ENCODE data around the gene SAP30BP.

SAP30BP gene

GRCh38 chr17:75719732-75720131, 52.6 kb downstream of the SAP30BP start:
- DNase-seq (ENCODE audit: low read depth in 3 of 3) = no peak

DNA sequence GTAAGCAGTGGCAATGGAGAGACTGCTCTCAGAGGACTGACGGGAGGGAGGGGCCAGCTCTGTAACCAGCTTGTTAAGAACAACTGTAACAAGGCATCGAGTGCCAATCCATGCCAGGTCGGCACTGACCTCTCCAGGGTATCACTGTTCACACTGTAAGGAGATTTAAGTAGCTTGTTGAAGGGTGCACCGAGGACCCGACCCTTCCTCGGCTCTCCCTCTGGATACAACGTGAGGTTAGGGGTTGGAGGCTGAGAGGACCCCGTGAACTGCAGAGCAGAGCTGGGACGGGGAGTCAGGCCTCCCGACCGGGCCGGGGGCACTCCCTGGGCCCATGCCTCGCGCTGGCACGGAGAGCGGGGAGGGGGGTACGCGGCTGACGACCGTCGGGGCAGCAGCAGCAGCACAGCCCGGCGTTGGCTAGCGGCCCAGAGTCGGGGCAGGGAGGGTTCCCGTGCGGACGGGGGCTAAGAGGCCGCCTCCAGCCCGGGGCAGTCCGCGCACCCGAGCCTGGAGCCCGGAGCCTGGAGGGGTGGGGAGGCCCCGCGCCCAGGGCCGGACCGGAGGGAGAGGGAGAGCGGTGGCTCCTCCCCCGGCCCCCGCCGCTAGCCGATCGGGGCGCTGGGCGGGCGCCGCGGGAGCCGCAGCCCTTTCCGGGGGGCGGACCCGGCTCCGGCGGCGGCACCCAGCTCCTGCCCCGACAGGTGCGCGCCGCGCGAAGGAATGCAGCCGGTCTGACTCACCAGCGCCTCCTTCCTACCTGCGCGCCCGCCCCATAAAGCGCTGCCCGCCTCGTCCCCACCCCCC, 53.7 kb downstream of the SAP30BP start, which contains the start of gene ITGB4:
ITGB4 (plus strand) TSS at position 804 of the 807 bp plus-strand sequence. CDS start 3,245 bp downstream, outside the sequence.
- peak; percentile 23 to 47 (median 40) for DNase-seq (ENCODE audit: low read depth in 3 of 3)

- no peak for DNase-seq (ENCODE audit: low read depth in 3 of 3)
Observed at GRCh38 chr17:75721463-75722011, 54.4 kb downstream of the SAP30BP start.

DNA sequence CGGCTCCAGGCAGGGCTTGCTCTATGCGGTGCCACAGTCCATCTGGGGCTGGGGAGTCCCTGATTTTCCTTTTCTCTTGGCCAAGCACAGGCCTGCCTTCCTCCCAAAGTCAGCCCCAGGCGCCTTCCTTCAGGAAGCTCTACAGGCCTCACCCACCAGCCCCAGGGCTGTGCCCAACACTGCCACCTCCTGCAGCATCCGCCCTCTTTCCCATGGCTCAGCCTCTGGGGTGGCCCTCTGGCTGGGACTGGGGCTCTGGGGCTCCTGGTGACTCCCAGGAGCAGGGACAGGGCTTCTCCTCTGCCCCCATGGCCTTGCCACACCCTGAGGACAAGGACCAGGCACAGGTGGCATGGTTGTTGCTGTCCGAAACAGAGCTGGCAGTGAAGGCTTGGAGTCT, 54.9 kb downstream of the SAP30BP start:
- DNase-seq (ENCODE audit: low read depth in 3 of 3) = no peak

DNA sequence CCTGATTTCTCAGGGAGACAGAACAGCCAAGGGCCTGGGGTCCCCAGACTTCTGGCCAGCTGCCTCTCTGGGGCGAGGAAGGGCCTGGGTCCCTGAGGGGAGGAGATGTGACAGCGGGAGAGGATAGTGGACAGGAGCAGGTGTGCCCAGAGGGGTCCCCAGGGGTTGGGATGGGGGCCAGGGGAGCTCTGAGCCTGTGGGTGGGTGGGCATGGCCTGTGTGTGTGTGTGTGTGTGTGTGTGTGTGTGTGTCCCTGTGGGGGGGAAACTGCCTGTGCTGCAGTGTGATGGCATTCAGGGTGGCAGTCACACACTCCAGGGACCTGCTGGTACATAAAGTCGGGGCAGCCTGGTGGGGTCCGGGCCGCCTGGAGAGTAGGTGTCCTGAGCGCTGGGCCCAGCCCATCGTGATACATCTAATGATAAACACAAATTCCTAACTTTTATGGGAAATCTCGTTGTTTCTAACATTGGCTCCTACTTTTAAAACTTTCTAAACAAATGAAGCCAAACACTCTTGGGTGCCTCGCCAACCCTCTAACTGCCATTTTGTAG, 55.5 kb downstream of the SAP30BP start:
- DNase-seq (ENCODE audit: low read depth in 3 of 3) = no peak

- no peak for DNase-seq (ENCODE audit: low read depth in 3 of 3)
Observed at GRCh38 chr17:75723171-75723930, 56.2 kb downstream of the SAP30BP start.

DNA sequence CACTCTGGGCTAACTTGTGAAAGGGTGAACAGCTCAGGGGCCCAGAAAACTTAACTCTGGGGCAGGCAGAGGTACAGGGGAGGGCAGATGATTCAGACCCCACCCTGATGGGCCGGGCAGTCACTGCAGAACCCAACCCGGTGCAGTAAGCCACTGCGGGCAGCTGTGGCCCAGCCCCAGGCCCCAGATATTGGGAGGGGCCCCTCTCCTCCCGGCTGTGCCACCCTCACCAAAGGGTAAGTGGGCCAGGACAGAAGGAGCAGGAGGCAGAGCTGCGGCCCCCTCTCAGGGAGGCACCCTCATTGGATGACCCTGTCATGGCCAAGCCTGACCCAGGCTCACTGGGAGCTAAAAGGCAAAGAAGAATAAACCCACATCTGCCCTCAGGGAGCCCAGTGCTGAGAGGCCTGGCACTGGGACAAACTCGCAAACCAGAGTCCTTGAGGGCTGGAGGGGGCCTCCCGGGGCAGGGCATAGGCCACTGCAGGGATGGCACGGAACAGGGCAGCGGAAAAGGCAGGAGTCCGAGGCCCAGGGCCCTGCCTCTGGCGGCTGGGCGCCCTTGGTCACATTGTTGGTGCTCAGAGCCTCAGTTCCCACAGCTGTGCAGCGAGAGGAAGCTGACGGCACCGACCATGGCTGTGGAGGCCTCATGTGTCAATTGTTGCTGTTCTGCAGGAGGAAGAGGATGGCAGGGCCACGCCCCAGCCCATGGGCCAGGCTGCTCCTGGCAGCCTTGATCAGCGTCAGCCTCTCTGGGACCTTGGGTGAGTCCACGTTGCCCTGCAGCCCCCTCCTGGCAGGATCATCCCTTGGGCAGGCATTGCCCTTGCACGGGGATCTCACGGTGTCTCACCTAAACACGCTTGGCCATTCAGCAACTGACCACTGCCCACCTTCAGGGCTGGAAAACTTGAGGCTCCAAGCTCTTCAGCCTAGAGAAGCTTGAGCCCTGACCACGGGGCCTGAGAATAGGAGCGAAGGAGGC, 57.2 kb downstream of the SAP30BP start:
- no peak for DNase-seq (ENCODE audit: low read depth in 3 of 3)

DNA sequence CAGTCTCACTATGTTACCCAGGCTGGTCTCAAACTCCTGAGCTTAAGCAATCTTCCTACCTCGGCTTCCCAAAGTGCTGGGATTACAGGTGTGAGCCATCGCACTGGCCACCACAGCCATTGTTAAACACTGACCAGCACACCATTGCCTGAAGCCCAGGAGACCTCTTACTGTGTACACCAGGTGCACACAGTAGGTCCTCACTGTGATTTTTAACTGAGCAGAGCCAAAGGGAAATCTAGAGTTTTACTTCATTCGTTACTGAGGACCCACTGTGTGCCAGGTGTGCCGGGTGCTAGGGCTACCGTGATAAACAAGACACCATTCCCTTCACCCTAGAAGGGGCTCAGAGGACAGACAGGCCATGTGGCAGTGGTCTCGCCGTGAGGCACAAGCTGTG, 58.4 kb downstream of the SAP30BP start:
- DNase-seq (ENCODE audit: low read depth in 3 of 3) = no peak

DNA sequence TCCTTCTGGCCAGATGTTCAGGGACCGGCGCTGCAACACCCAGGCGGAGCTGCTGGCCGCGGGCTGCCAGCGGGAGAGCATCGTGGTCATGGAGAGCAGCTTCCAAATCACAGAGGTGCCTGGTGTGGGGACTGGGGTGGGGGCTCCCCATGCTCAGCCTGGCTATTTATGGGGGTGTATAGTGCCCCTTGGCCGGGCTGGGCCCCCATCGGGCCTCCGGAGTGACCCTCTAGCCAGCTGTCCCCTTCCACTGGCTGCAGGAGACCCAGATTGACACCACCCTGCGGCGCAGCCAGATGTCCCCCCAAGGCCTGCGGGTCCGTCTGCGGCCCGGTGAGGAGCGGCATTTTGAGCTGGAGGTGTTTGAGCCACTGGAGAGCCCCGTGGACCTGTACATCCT, 60.3 kb downstream of the SAP30BP start:
- no peak for DNase-seq (ENCODE audit: low read depth in 3 of 3)

DNA sequence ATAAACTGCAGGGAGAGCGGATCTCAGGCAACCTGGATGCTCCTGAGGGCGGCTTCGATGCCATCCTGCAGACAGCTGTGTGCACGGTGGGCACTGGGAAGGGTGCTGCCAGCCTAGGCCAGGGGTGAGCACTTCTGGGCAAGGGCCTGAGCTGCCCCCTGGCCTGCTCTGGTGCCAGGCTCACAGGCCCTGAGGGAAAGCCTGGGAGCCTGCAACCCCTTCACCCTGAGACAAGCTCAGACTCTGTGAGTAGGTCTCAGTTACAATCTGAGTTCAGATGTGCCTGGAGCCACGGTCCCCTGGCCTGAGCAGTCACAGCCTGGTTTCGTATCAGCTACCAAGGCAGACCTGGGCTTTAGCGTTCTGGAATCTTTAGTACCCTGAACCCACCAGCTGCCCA, 62.2 kb downstream of the SAP30BP start:
- no peak for DNase-seq (ENCODE audit: low read depth in 3 of 3)

GRCh38 chr17:75730065-75730464, 62.9 kb downstream of the SAP30BP start:
- DNase-seq (ENCODE audit: low read depth in 3 of 3) = no peak

DNA sequence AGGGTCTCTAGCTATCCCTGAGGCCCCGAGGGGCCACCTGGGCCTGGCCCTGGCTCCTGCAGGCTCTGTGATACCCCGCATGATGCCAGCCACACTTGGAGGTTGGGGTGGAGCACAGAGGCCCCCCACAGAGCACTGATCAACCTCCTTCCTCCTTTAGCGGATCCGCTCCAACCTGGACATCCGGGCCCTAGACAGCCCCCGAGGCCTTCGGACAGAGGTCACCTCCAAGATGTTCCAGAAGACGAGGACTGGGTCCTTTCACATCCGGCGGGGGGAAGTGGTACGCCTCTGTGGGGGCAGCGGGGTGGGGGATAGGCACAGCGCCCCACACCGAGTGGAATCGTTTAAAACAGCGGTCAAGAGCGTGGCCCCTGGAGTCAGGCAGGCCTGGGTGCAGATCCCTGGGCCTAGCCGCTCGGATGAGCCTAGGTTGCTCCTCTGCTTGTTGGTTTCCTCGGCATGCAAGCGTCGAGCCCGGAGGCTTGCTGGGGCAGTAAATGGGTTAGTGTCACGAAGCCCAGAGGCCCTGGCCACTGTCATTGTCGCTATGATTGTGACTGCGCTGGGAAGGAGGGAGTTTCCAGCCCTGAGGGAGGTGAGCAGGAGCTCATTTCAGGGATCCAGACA, 64.1 kb downstream of the SAP30BP start:
- no peak for DNase-seq (ENCODE audit: low read depth in 3 of 3)

DNA sequence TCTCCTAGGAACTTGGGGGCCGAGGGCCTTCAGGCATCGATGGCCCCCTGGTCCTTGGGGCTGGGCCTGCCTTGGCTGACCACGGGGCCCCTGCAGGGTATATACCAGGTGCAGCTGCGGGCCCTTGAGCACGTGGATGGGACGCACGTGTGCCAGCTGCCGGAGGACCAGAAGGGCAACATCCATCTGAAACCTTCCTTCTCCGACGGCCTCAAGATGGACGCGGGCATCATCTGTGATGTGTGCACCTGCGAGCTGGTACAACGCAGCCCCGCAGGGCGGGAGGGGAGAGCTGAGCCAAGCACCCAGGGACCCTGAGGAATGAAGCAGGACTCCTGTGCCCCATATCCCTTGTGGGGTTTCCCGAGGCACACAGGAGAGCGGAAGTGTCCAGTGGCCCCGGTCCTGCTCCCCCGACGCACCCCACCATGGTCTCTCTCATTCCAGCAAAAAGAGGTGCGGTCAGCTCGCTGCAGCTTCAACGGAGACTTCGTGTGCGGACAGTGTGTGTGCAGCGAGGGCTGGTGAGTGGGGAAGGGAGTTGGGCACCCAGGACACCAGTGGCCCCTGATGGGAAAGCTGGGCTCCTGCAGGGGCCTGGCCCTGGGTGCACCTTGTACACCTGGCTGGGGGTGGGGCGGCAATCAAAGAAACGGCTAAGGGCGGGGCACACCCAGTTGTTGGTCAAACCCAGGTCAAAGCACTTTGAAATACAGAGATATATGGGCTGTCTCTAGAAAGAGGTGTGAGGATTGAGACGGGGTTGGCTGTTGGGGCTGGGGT, 64.8 kb downstream of the SAP30BP start:
- no peak for DNase-seq (ENCODE audit: low read depth in 3 of 3)

GRCh38 chr17:75733471-75733870, 66.3 kb downstream of the SAP30BP start:
- DNase-seq (ENCODE audit: low read depth in 3 of 3) = no peak

DNA sequence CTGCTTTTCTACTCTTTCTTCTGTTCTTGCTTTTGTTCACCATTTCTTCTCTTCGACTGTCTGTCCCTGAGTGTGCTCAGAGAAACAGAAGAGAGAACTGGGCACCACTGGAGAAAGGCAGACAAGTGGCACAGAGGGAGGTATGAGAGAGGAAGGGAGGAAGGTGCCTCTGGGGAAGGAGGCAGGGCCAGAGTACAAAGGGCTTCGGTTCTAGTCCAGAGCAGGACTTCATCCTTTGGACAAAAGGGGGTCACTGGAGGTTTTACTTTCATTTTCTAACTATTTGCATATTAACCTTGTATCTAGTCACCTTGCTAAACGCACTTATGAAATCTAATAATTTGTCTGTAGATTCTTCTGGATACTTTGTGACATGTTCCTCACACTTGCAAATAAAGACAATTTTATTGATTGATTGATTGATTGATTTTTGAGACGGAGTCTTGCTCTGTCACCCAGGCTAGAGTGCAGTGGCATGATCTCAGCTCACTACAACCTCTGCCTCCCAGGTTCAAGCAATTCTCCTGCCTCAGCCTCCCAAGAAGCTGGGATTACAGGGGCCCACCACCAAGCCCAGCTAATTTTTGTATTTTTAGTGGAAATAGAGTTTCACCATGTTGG, 67.6 kb downstream of the SAP30BP start:
- no peak for DNase-seq (ENCODE audit: low read depth in 3 of 3)

- no peak for DNase-seq (ENCODE audit: low read depth in 3 of 3)
Observed at GRCh38 chr17:75736173-75736835, 69.2 kb downstream of the SAP30BP start.

- no peak for DNase-seq (ENCODE audit: low read depth in 3 of 3)
Observed at GRCh38 chr17:75737133-75737962, 70.2 kb downstream of the SAP30BP start.

DNA sequence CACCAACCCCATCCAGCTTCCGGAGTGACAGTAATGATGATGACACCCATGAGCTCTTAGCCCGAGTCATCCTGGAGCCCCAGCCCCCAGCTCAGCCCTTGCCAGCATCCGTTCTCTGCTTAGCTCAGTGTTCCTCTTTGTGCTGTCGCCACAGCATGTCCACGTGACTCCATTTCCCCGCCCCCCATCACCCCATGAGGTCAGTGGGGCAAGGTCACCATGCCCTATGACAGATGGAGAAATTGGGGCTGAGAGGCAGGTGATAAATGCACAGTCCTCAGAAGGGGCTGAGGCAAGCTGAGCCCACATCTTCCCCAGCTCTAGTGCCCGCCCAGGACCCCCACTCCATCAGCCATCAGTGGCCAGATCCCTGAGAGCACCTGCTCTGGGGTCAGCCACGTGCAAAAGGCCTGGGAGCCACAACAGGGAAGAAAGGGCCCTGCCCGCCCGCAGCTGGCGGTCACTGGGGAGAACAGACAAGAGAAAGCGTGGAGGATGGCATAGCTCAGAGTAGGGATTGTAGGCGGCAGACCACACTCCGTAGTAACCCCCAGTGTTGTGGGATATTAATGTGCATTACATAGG, 71.2 kb downstream of the SAP30BP start:
- no peak for DNase-seq (ENCODE audit: low read depth in 3 of 3)

Data from stimulated activated CD4-positive, alpha-beta T cell treated with anti-CD3 and anti-CD28 coated beads, TNF-alpha, amount 100 ng/mL, for 4 hours (primary cell).